Diencephalon (tissue), 1 donor: ENCODE measurements around the gene KCNA4. TPM values are rescaled to one million over a fixed set of nuclear protein-coding genes. Genes with fewer than 3 reads are reported as not detected.

ENCODE experiments used
- total RNA-seq: library from RNA; depleted of rRNA; stranded (reverse); fragments of >200 nt; gene quantifications from one replicate; pipeline ENCODE4 v1.2.3, GENCODE V29; 2014

The KCNA4 gene
- 31.8 TPM for total RNA-seq

GRCh38 chr11:30016588-30017363 lies at the start of gene KCNA4:
TSS of gene KCNA4 (minus strand) at chr11:30017030. CDS start at chr11:30012678, 4,352 bp downstream.

Other genes starting within 250 kb of the KCNA4 start
- not detected for gene FSHB, start 214.0 kb upstream of the KCNA4 start, total RNA-seq